ENCODE measurements around the gene DCAF11. TPM values are rescaled to one million over a fixed set of nuclear protein-coding genes. Genes with fewer than 3 reads are reported as not detected.

Gene DCAF11
- total and polyA plus RNA-seq, 2 of the 8 experiments (the other 6 are each of a cell fraction or from before 2014, with no cell fraction given) = 60.4 to 63.6 TPM

- no peak for TF ChIP-seq CREB1 (IDR thresholded peaks at IDR 0.05)
- no peak for TF ChIP-seq FOSL1 (IDR thresholded peaks at IDR 0.05; ENCODE audit: insufficient read depth, low read depth, low read length)
- TF ChIP-seq SIX5 (IDR thresholded peaks at IDR 0.05; ENCODE audit: low read depth, low read length) = no peak
Observed at GRCh38 chr14:24167469-24168114, 53.0 kb downstream of the DCAF11 start (continued).

All from H1 (cell line).